Epidermal melanocyte (primary cell): ENCODE data around the gene SYT15.
"Not testable (repeated sequence)": the region's sequence is repeated elsewhere in the genome, so short reads cannot be mapped to it uniquely, and the experiment has no call there.

Experiments used
- DNase-seq: peaks from one replicate; pipeline ENCODE4 v3.0.0; 2011; ENCODE audit warnings: low spot score; ENCODE audit not compliant: insufficient read length

Gene SYT15

GRCh38 chr10:46556515-46557318 lies 22.2 kb upstream of the SYT15 start, which contains the start of gene GPRIN2:
Gene GPRIN2 (minus strand): TSS chr10:46556658. CDS start chr10:46550736, 5,922 bp downstream.
- DNase-seq: no peak

- DNase-seq: no peak
Measured at GRCh38 chr10:46557319-46558121, 21.4 kb upstream of the SYT15 start.

- DNase-seq: no peak
Measured at GRCh38 chr10:46558122-46558391, 20.9 kb upstream of the SYT15 start.

GRCh38 chr10:46558392-46559185 lies 20.3 kb upstream of the SYT15 start:
- DNase-seq: no peak

GRCh38 chr10:46559231-46559671 lies 19.7 kb upstream of the SYT15 start:
- DNase-seq: no peak

GRCh38 chr10:46560381-46560780 lies 18.5 kb upstream of the SYT15 start:
- DNase-seq: no peak

- no peak for DNase-seq
Measured at GRCh38 chr10:46560952-46561351, 18.0 kb upstream of the SYT15 start.

- not testable (repeated sequence) for DNase-seq
Measured at GRCh38 chr10:46565591-46566332, 13.2 kb upstream of the SYT15 start.

GRCh38 chr10:46567151-46567550 lies 11.8 kb upstream of the SYT15 start:
- DNase-seq: not testable (repeated sequence)

- DNase-seq: not testable (repeated sequence)
Measured at GRCh38 chr10:46570655-46571054, 8.3 kb upstream of the SYT15 start.

GRCh38 chr10:46572765-46573164 lies 6.2 kb upstream of the SYT15 start:
- not testable (repeated sequence) for DNase-seq

- DNase-seq: not testable (repeated sequence)
Measured at GRCh38 chr10:46573314-46573713, 5.6 kb upstream of the SYT15 start.

GRCh38 chr10:46573884-46574283 lies 5.0 kb upstream of the SYT15 start:
- not testable (repeated sequence) for DNase-seq

- DNase-seq: not testable (repeated sequence)
Measured at GRCh38 chr10:46577624-46578473, 1.1 kb upstream of the SYT15 start.

GRCh38 chr10:46579378-46579777 lies 450 bp downstream of the SYT15 start:
- DNase-seq: not testable (repeated sequence)

- not testable (repeated sequence) for DNase-seq
Measured at GRCh38 chr10:46581997-46582396, 3.1 kb downstream of the SYT15 start.

GRCh38 chr10:46582568-46582967 lies 3.6 kb downstream of the SYT15 start:
- not testable (repeated sequence) for DNase-seq

- not testable (repeated sequence) for DNase-seq
Measured at GRCh38 chr10:46584196-46584595, 5.3 kb downstream of the SYT15 start.

GRCh38 chr10:46585246-46585645 lies 6.3 kb downstream of the SYT15 start:
- not testable (repeated sequence) for DNase-seq

GRCh38 chr10:46587546-46587945 lies 8.6 kb downstream of the SYT15 start:
- DNase-seq: not testable (repeated sequence)
